Loucy (cell line): ENCODE data around the gene TFB1M.

Experiments used
- H2AFZ ChIP-seq: fragments of 200-600 bp; sonication (generic); 2 replicates; pipeline ENCODE4 v1.6.0; 2016; ENCODE audit warnings: antibody characterized with exemption, mild to moderate bottlenecking, low read length, moderate library complexity
- H3F3A ChIP-seq: fragments of 200-600 bp; 2 replicates; pipeline ENCODE4 v1.6.0; 2016; ENCODE audit warnings: antibody characterized with exemption, low read depth, mild to moderate bottlenecking
- H3K27me3 ChIP-seq: fragments of 200-600 bp; sonication (generic); 2 replicates; pipeline ENCODE4 v1.6.1; 2014; ENCODE audit warnings: low read length, mild to moderate bottlenecking; ENCODE audit not compliant: insufficient read depth, poor library complexity, severe bottlenecking
- H3K36me3 ChIP-seq: fragments of 200-600 bp; sonication (generic); 2 replicates; pipeline ENCODE4 v1.6.1; 2016; ENCODE audit warnings: low read length; ENCODE audit not compliant: insufficient read depth
- H3K4me1 ChIP-seq: fragments of 200-600 bp; sonication (generic); 2 replicates; pipeline ENCODE4 v1.5.1; 2014; ENCODE audit warnings: low read length, mild to moderate bottlenecking; ENCODE audit not compliant: insufficient read depth, poor library complexity, severe bottlenecking
- H3K4me2 ChIP-seq: fragments of 200-600 bp; sonication (generic); 2 replicates; pipeline ENCODE4 v1.6.0; 2014; ENCODE audit warnings: antibody characterized with exemption, low read length, low read depth, mild to moderate bottlenecking; ENCODE audit not compliant: poor library complexity, severe bottlenecking
- H3K4me3 ChIP-seq: fragments of 200-600 bp; sonication (generic); 2 replicates; pipeline ENCODE4 v1.5.1; 2014; ENCODE audit warnings: low read length, mild to moderate bottlenecking, mixed read lengths; ENCODE audit not compliant: poor library complexity, severe bottlenecking
- H3K79me2 ChIP-seq: fragments of 200-600 bp; sonication (generic); 2 replicates; pipeline ENCODE4 v1.6.1; 2014; ENCODE audit warnings: low read length; ENCODE audit not compliant: insufficient read depth
- H3K9ac ChIP-seq: fragments of 200-600 bp; sonication (generic); 2 replicates; pipeline ENCODE4 v1.6.0; 2014; ENCODE audit warnings: mild to moderate bottlenecking, low read depth, low read length, moderate library complexity; ENCODE audit not compliant: poor library complexity, severe bottlenecking
- H3K9me2 ChIP-seq: fragments of 200-600 bp; sonication (generic); replicated peaks from 2 replicates; pipeline ENCODE4 v1.6.1; 2016; ENCODE audit warnings: low read depth, low read length, mixed read lengths
- H3K9me3 ChIP-seq: fragments of 200-600 bp; sonication (generic); 2 replicates; pipeline ENCODE4 v1.6.1; 2014; ENCODE audit warnings: mild to moderate bottlenecking, antibody characterized with exemption, low read length, low read depth; ENCODE audit not compliant: insufficient read depth
- H4K20me1 ChIP-seq: fragments of 200-600 bp; sonication (generic); 2 replicates; pipeline ENCODE4 v1.6.0; 2014; ENCODE audit warnings: antibody characterized with exemption, low read length, mild to moderate bottlenecking; ENCODE audit not compliant: insufficient read depth, poor library complexity, severe bottlenecking
- CTCF ChIP-seq: fragments of 200-600 bp; sonication (generic); conservative IDR thresholded peaks from 2 replicates; pipeline ENCODE4 v1.5.1; 2014; ENCODE audit warnings: mild to moderate bottlenecking, antibody characterized with exemption, low read length
- EZH2phosphoT487 ChIP-seq: fragments of 200-600 bp; IDR thresholded peaks from 2 replicates; pipeline ENCODE4 v1.6.1; 2018; ENCODE audit warnings: antibody characterized with exemption, mild to moderate bottlenecking, moderate library complexity, borderline replicate concordance

TFB1M gene

DNA sequence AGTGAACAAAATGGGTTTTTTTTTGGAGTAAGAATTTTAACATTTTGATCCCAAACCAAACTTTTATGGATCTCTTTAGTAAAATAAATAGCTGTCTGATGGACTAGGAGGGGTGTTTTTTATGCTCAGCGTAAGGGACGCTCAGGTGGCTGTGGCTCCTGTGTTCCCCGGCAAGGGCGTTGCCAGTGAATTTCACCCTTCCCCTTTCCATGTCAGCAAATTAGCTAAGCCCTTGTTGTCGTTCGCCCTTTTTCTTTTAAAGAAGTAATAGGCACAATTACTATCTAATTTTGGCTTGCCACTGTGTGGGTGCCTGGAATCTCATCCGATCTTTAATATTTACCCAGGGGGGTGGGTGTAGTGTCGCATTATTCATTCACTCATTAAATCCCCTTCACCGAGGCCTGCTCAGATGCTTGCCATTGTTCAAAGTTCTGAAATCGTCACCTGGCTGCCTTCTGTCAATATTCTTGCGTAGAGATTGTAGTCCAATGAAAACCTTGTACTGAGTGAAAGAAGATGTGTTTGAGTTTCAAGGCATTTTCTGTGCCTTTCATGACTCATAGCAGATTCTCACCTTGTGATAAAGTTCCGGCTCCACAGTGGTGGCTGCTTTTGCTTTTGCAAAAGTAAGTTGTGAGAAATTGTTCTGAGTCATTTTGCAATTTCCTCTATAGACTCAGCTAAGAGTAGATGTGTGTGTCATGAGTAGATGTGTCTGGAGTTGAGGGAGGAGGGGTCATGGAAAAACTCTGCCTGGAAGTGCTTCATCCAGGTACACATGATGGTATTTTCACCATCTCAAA lies 90.4 kb downstream of the TFB1M start:
- H3K4me1 ChIP-seq, result no peaks in the 10 kb centered on the region
- H3K79me2 ChIP-seq, result no peaks in the 10 kb centered on the region
- H3K9me2 ChIP-seq, result no peaks in the 10 kb centered on the region
- H3K27me3 ChIP-seq, result no peaks in the 10 kb centered on the region
- H3K9me3 ChIP-seq, result no peaks in the 10 kb centered on the region
- no peaks in the 10 kb centered on the region for H4K20me1 ChIP-seq
- no peak overlapping the region for H3K4me2 ChIP-seq
- no peak overlapping the region for H3K9ac ChIP-seq
- no peak overlapping the region for H3K4me3 ChIP-seq
- no peaks in the 10 kb centered on the region for H3K36me3 ChIP-seq
- H2AFZ ChIP-seq, result no peak overlapping the region
- TF ChIP-seq EZH2phosphoT487 (no peak), CTCF (no peak)
- H3F3A ChIP-seq, result no peaks in the 10 kb centered on the region

DNA sequence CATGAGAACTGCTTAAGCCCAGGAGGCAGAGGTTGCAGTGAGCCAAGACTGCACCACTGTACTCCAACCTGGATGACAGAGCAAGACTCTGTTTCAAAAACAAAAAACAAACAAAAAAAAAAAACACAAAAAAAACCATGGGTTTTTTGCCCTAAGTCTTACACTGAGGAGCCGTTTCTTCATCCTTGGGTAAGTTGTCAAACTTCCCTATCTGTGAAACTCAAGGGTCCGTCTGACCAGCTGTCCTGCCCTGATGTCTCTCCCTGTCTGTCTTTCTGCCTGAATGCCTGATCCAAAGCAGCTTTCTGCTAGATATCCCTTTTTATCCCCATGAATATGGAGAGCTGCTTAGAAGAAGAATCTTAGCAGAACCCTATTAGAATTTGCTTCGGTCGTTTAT lies 91.8 kb downstream of the TFB1M start:
- no peak overlapping the region for H2AFZ ChIP-seq
- H3F3A ChIP-seq, result no peaks in the 10 kb centered on the region
- no peaks in the 10 kb centered on the region for H3K36me3 ChIP-seq
- H3K9ac ChIP-seq, result no peak overlapping the region
- no peaks in the 10 kb centered on the region for H4K20me1 ChIP-seq
- no peaks in the 10 kb centered on the region for H3K4me1 ChIP-seq
- no peaks in the 10 kb centered on the region for H3K79me2 ChIP-seq
- no peak overlapping the region for H3K4me2 ChIP-seq
- no peak overlapping the region for H3K4me3 ChIP-seq
- no peaks in the 10 kb centered on the region for H3K27me3 ChIP-seq
- H3K9me2 ChIP-seq, result no peaks in the 10 kb centered on the region
- TF ChIP-seq EZH2phosphoT487, result no peak
- TF ChIP-seq CTCF, result no peak
- H3K9me3 ChIP-seq, result no peaks in the 10 kb centered on the region

GRCh38 chr6:155221086-155221485 lies 93.2 kb downstream of the TFB1M start:
- Histone ChIP-seq H3F3A (no peaks in the 10 kb centered on the region), H4K20me1 (no peaks in the 10 kb centered on the region), H3K9ac (no peak overlapping the region), H3K4me1 (no peaks in the 10 kb centered on the region), H3K9me2 (no peaks in the 10 kb centered on the region), H3K4me3 (no peak overlapping the region), H3K4me2 (no peak overlapping the region), H3K27me3 (no peaks in the 10 kb centered on the region), H3K36me3 (no peaks in the 10 kb centered on the region), H2AFZ (no peak overlapping the region), H3K79me2 (no peaks in the 10 kb centered on the region), H3K9me3 (no peaks in the 10 kb centered on the region)
- TF ChIP-seq EZH2phosphoT487 (no peak), CTCF (no peak)
